ENCODE measurements around the gene SLC36A2.

Gene SLC36A2

GRCh38 chr5:151281001-151281639 lies 66.2 kb downstream of the SLC36A2 start:
- no peak for DNase-seq

GRCh38 chr5:151280443-151280842 lies 66.9 kb downstream of the SLC36A2 start:
- DNase-seq: no peak

- no peak for DNase-seq
Measured at GRCh38 chr5:151278845-151279244, 68.5 kb downstream of the SLC36A2 start.

- DNase-seq: no peak
Measured at GRCh38 chr5:151275803-151276202, 71.6 kb downstream of the SLC36A2 start.

GRCh38 chr5:151274666-151275065 lies 72.7 kb downstream of the SLC36A2 start:
- DNase-seq: no peak

GRCh38 chr5:151271336-151271735 lies 76.0 kb downstream of the SLC36A2 start:
- DNase-seq: no peak

- DNase-seq: no peak
Measured at GRCh38 chr5:151270599-151270998, 76.8 kb downstream of the SLC36A2 start.

GRCh38 chr5:151267491-151268260 lies 79.7 kb downstream of the SLC36A2 start:
- DNase-seq: no peak

All from activated CD4-positive, alpha-beta T cell treated with anti-CD3 and anti-CD28 coated beads, Interleukin-2, amount 50 U/mL, for 1 hour (primary cell).